Globus pallidus (tissue), 1 donor: Measurements from ENCODE around the gene TCF12.

Experiments
- DNase-seq: peaks from one replicate; pipeline ENCODE4 v3.0.0-alpha.2; 2015; ENCODE audit warnings: low spot score

The TCF12 gene

GRCh38 chr15:56918046-56918938 is at the start of gene TCF12:
TCF12 (plus strand) TSS chr15:56918644; CDS start chr15:56919914, 1,270 bp downstream.
- peak; percentile 94 for DNase-seq

DNA sequence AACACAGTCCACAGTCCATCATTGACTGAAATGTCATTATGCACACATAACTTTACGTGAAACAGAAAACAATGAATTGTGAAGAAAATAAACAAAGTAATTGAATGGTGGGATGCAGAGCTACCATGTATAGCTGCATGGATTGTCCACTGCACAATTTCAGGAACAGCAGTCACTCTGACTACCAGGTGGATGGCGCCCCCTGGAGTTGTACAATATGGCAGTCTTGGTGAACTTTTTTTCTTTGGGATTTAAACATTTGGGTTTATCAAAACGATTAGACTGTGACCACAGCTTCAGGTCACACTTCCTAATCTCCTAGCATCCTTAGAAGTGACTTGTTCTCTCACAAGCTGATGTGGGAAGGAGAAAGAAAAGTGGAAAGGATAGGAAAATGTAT is 48.9 kb upstream of the TCF12 start:
- DNase-seq: peak; percentile 37

- no peak for DNase-seq
Measured at GRCh38 chr15:56871185-56871584, 47.3 kb upstream of the TCF12 start.

DNA sequence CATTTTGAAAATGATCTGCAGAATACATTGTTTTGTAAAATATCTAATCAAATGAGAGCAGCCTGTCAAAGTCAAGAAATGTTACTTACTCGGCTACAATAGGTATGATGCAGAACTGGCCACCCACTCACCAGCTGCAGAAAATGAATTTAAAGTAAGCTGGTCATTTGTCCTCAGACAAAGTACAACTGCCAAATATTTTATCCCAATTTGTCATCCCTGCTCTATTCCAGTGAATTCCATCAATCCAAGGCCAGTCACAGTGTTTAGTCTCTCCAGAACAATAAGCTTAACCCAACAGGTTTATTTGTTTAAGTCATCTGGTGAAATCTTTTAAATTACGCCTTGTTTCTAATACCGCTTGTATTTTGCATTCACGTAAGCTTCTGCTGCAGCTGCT is 46.6 kb upstream of the TCF12 start:
- DNase-seq: peak; percentile 19

DNA sequence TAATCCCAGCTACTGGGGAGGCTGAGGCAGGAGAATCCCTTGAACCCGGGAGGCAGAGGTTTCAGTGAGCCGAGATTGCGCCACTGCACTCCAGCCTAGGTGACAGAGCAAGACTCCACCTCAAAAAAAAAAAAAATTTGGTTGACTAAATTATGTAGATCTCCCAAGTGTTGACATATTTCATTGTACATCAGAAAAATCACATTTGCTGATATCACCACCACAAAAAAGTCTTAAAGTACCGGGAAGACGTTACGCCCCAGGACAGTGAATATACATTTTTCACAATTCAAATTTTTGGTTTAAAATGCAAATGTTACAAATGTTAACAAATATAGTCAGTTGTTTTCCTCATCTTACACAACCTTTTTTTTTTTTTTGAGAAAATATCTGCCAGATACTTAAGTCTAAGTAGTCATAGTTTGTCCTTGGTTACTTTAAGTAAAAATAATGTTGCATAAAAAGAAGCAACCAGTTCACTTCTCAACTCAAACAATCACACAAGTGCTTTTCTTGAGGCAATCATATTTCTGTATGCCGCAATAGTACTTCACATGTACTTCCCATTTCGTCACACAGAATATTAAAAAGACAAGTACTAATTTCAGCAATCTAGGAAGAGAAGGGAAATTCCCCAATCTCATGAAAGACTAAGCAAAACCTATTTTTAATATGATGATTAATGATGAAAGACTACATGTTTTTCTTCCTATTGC is 41.0 kb upstream of the TCF12 start:
- no peak for DNase-seq

- no peak for DNase-seq
Measured at GRCh38 chr15:56879502-56879901, 38.9 kb upstream of the TCF12 start.

DNA sequence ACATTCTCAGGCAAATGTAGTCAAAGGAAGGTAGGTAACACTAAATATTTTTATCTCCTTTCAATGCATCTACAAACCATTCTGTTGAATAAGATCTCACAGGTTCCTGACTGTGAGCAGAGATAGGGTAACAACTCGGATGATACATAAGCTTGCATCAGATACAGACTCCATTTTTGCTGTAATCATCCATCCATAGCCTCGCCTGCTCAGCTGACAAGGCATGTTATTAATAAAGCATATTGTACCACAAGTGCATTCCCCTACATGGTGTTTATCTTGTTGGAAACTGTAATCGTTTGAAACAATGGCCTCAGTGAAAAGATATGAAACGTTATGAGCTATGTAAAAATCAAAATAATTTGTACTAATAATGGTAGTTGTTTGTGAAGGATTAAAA is 35.4 kb upstream of the TCF12 start:
- DNase-seq: no peak

DNA sequence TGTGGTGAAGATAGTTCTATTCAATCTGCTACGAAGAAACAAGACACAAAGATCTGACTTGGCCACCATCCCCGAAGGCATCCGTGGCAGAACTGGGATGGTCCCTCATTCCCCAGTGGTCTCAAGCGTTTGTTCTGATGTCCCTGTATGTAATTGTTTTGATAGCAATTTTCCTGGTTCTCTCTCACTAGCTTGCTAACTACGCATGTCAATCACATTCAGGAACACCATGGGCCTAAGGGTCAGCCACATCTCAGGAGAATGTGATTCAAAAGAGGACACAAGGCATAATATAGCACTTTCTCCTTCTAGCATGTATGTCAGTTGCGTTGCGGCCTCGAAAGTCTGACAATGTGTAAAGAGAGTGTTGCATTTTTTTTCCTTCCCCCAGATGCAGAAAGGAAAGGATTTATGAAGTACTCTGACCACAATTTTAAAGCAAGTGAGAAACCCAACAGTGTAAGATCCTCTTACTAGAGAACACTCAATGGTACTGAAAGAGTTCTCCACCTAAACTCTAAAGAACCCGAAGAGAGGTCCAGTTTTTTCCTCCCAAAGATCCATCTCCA is 32.0 kb upstream of the TCF12 start:
- no peak for DNase-seq

DNA sequence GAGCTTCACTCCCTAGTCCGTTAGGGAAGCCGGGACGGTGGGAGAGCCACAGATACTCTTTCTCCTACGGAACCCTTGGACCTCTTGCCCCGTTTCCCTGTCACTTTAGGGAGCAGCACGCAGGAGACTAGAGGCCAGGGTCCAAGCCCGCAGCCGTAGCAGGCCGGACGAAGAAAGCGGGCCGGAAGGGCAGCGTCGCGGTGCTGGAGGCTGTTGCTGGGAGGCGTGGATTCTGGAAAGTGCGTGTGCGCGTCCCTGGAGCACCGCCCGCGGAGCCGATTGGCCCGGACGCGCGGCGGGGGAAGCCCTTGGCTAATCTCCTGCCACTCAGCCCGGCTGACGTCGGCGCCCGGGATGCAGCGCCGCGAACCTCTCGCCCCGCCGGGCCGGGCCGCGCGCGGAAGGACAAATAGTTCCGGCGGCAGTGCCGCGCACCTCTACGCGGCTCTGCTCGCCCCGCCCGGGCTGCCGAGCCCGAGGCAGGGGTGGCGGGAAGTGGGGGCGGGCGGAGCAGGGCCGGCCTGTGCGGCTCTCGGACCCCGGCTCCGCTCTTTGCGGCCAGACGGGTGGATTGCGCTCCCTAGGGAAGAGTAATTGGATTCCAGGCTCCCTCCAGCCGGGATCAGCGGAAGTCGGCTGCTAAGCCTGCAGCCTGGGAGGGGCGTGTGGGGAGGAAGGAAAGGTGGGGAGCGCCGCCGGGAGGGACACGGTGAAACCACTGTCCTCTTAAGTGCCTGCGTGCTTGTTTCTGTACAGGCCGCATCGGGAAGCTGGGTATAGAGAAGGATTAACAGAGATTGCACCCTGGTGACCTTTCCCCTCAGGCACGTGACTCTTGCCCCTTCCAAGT is 31.3 kb upstream of the TCF12 start:
- DNase-seq: peak; percentile 95

DNA sequence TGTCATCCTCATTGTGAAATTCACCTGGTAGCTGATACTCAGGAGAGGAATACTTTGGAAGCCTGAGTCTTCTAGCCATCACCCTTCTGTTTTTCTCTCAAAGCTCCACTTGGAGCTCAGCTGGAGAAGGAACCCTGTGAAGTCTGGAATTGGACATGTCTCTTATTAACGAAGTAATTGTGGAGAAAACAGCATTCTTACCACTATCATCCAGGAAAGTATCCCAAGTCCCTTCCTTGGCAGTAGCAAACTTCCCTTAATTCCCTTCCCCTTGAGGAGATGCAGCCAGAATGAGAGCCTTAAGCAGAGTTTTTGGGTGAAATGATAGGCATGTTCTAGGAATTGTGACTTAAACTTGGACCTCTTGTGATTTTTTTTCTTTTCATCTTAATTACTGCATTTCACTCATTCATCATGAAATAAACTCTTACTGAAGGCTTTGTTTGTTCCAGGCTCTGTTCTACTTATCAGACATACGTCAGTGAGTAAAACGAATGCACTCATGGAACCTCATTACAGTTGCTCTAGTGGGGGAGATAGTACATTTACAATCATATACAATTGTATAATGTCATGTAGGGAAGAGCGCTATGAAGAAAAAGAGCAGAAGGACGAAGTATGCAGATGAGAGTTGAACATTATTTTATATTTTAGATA is 30.5 kb upstream of the TCF12 start:
- DNase-seq: no peak

GRCh38 chr15:56890038-56890437 is 28.4 kb upstream of the TCF12 start:
- no peak for DNase-seq

- DNase-seq: no peak
Measured at GRCh38 chr15:56891852-56892440, 26.5 kb upstream of the TCF12 start.

DNA sequence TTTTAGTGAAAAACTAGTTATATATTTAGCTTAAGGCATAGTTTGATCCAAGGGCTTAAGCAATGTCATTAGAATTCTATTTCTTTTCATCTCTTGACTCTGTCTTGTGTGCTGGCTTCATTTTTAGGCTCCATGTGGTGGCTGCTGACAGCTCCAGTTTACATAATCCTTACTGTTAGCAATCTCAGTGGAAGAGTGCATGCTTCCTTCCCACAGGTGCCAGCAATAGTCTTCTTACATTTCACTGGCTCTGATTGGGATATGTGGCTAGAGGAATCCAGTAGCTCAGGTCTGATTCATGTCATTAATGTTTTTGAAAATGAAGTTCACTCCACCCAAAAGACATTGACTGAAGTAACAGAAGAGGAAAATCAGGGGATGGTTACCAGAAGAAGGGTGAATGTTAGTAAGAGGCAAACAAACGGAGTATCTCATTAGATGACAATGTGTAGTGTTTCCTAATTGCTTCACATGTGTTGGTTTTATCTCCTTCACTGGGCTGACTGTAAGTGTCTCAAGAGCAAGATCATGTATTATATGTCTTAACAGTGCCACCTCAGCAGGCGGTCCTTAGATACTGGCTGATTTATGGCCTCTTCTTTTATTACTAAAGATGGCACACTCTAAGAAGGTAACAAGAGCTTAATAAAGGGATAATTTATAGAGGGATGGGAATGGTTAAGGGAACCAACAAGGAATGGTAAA is 25.6 kb upstream of the TCF12 start:
- DNase-seq: no peak

GRCh38 chr15:56893364-56893678 is 25.1 kb upstream of the TCF12 start:
- DNase-seq: no peak

DNA sequence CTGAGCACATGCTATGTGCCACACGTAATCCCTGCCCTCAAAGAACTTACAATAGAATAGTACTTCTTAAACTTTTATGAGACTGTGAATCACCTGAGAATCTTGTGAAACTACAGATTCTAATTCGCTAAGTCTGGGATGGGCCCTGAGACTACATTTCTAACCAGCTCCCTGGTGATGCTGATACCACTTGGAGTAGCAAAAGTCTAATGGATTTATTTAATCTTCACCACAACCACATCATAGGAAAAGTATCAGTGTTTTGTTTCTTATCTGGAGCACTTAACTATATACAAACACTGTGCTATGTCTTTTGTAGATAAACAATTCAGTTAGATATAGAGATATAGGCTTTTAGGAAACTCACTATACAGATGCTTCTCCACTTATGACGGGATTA is 23.8 kb upstream of the TCF12 start:
- DNase-seq: no peak

DNA sequence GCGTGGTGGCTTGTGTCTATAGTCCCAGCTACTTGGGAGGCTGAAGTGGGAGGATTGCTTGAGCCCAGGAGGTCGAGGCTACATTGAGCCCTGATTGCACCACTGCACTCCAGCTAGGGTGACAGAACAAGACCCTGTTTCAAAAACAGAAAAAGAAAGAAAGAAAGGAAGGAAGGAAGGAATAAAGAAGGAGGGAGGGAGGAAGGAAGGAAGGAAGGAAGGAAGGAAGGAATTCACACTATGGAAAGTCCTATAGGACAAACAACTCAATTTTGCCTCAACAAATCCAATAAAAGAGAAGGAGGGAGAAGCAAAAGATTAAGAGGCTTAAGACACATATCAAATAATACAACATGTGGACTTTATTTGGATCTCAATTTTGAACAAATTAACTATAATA is 16.5 kb upstream of the TCF12 start:
- no peak for DNase-seq

DNA sequence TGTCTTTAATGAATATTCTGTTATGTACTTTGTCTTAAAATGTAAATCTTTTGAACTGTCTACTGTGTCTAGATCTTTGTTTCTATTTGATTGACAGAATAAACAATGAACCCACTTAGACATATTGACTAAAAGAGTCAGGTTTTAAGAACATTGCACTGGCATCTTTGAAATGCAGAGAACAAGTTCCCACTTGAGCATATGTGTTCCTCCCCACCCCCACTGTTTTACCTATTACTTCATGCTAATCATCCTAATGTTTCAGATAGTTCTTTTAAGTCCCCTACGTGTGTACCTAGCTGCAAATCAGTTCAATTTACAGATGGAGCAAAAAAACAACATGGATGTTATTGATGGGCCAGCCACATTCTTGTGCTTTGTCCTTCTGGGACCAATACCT is 11.7 kb upstream of the TCF12 start:
- no peak for DNase-seq

DNA sequence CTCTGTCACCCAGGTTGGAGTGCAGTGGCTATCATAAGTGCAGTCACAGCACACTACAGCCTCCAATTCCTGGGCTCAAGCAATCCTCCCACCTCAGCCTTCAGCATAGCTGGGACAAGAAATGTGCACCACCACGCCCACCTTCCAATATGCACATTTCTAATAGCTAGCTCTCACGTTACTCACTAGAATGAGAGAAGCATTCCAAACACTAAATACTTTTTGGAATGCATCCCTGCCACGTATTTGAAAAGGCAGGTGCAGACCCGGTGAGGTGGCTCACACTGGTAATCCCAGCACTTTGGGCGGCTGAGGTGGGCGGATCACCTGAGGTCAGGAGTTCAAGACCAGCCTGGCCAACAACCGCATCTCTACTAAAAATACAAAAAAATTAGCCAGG is 7.6 kb upstream of the TCF12 start:
- no peak for DNase-seq

GRCh38 chr15:56913241-56913640 is 5.2 kb upstream of the TCF12 start:
- no peak for DNase-seq

DNA sequence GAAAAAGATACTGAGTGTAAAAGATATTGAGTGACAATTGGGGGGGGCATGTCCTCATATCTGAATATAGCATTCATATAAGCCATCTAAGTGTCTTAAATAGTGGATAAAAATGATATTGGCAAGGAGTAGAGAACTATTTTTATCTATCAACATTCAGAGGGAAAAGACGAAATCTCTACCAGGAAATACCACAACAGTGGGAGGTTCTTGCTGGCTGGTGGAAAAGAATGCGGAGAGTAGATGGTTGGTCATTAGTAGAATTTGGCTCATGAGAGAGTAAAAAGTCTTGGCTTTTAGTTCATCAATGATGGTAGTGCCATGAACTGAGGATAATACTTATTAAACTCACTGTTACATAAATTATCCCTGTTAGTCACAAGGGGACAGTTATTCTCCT is 4.8 kb upstream of the TCF12 start:
- no peak for DNase-seq

GRCh38 chr15:56915888-56916287 is 2.6 kb upstream of the TCF12 start:
- no peak for DNase-seq
